ENCODE results near the gene EMID1.
A peak's percentile ranks its signal among the peaks of the same experiment; 100 is the strongest.

DNA sequence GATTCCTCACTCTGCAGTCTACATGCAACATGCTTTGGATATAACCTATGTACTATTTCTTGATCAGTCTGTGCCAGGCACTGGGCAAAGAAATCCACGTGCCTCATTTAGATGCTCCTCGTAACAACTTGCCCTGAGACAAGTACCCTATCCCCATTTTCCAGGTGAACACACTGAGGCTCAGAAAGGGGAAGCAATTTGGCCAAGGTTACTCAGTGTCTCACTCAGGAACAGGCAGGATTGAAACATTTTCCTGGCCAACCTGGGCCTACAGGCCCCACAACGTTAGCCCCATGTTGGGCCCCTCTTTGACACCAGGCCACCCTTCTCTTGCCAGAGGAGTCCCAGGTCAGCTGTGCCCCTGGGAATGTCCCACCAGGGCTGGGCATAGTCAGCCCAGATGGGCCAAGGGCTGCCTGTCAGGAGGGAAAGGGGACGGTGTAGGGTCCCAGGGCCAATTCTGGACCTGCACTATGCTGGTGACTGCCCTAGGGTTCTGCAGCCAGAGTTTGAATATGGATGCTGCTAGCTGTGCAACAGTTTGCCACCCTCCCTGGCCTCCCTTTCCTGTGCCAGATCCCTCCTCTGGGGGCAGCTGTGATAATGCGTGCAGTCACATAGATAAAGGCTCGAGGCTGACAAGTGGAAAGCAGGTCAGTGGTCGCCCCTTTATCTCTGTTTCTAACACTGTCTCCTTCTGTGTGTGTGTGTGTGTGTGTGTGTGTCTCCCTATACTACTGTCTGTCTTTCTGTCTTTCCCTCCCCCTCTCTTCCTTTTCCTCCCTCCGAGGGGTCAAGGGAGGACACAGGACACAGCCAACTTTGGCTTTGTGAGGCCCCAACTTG lies 10.4 kb upstream of the EMID1 start:
- TF ChIP-seq GATA2 (IDR thresholded peaks at IDR 0.05; ENCODE audit: low read depth, low read length) (peak; percentile 22; the same call in 1 of the 2 replicates), GATA3 (IDR thresholded peaks at IDR 0.05; ENCODE audit: low read depth, low read length) (no peak)

Measured in SH-SY5Y (cell line).